EH (cell line): ENCODE results near the gene CAPN10.
"Not testable (repeated sequence)": the region's sequence is repeated elsewhere in the genome, so short reads cannot be mapped to it uniquely, and the experiment has no call there.

ENCODE experiments used
- DNase-seq: peaks from one replicate; pipeline ENCODE4 v3.0.0-alpha.2; 2015; ENCODE audit warnings: low read depth

CAPN10 gene

DNA sequence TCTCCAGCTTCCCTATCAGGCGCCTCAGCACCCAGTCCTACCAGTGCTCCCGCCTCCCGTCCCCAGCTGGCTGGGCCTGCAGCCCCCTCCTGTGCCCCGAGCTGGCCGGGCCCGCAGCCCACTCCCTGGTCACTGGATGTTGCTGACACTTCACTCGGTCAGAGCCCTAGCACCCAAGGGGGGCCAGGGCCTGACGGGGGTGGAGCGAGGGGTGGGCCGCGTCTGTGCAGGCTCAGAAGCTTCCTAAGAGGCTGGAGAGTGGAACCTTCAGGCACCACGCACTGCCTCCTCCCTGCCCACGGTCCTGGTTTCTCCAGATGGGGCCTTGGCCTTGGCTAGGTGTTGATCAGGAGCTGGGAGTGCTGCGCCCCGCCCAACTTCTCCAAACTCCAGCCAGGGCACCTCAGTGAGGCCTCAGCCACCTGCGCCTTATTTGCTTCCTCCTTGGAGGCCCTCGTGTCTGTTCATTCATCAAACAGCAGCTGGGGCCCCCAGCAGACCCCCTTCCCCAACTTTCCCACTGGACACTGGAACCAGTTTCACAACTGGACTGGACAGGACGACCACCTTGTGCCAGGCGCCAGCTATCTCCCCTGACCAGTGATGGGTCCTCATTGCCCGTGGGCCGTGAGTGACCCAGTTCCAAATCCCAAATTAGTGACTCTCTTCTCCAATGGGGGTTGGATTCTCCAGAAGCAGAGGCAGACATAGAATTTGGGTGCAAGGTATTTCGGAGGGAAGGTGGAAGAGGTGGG lies 16.7 kb downstream of the CAPN10 start:
- no peak for DNase-seq

- DNase-seq: no peak
Measured at GRCh38 chr2:240603846-240604245, 17.3 kb downstream of the CAPN10 start.

GRCh38 chr2:240604291-240604938 lies 17.9 kb downstream of the CAPN10 start:
- peak; percentile 62 for DNase-seq

GRCh38 chr2:240604939-240605716 lies 18.6 kb downstream of the CAPN10 start:
- no peak for DNase-seq

DNA sequence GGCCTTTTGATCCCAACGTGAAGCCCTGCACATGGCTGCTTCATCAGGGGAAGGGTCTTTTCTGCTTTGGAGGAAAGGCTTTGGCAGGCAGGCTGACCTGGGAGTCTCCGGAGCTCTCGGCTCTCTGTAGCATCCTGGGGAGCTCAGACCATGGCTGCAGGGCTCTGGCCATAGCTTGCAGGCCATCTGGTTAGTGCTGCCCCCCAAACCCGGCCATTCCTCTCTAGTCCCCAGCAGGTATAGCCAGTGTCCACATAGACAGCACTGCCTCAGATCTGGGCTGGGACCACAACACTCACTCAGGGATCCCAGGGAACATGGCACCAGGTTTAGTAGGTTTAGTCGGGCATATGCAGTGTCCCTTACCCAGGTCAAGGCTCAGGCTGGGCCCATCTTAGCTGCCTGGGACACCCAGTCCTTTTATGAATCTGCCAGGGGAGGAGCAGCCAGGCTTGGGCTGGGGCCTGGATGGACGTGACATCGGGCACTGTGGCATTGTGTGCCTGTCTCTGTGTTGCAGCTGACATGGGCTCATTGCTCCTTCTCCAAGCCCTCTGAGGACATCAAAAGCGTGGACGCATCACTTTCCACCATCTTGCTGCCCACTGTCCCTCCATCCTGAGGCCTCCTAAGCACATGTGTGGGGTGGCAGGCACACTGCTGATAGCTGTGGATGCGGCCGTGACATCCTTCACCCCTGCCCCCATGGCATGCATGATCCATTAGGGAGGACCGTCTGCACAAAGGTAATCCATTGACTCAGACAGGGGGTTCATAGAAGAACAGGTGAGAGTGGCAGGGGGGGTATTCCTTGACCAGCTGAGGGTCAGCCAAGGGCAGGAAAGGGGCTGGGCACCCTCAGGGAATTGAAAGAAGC lies 19.6 kb downstream of the CAPN10 start:
- no peak for DNase-seq

DNA sequence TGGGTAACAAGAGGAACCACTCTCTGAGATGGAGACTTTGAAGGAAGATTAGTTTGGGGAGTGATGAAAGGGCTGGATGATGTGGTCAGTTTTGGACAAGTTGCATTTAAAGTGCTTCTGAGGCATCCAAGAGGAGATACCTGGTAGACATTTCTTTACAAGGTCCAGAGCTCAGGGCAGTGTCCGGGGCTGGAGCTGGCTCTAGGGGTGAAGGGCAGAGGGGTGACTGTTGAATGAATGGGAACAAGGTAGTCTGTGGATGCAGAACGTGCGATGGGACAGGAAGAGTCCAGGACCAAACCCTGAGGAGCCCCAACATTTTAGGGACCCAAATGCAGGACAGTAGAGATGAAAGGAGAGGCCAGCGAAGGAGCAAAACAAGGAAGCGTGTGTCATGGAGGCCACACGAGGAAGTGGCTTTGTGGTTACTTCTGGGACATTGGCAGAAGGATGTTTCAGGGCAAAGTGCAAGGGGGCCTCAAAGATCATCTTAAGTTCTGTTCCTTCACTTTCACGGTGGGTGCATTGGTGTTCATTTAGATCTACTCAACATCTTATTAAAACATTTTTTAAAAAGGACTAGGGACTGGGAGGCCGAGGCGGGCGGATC lies 25.2 kb downstream of the CAPN10 start:
- DNase-seq: no peak

DNA sequence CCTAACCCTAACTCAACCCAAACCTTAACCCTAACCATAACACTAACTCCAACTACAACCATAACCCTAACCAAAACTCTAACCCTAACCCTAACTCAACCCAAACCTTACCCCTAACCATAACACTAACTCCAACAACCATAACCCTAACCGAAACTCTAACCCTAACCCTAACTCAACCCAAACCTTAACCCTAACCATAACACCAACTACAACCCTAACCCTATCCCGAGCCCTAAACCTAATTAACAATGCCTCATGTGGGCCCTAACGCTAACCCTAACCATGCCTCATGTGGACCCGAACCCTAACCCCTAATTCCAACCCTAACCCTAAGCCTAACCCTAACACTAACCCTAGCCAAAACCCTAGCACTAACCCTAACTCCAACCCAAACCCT lies 27.2 kb downstream of the CAPN10 start:
- DNase-seq: no peak

DNA sequence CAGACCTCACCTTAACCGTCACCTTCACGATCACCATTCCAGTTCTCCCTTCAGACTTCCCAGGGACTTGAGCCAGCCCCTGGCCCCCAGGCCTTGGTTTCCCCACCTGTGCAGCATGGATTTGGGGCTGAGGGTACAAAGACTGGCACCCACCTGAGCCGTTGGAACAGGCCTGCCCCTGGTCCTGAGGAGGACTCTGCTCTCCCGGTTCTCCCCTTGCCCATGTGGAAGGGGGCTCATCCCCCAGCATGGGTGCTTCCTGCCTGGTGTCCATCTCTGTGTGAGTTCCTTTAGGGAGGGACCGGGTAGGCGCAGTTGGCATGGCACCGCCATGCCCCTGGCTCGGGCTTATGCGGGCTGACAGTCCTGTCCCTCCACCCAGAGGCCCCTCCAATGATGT lies 27.9 kb downstream of the CAPN10 start:
- no peak for DNase-seq

GRCh38 chr2:240615396-240615795 lies 28.9 kb downstream of the CAPN10 start:
- no peak for DNase-seq

DNA sequence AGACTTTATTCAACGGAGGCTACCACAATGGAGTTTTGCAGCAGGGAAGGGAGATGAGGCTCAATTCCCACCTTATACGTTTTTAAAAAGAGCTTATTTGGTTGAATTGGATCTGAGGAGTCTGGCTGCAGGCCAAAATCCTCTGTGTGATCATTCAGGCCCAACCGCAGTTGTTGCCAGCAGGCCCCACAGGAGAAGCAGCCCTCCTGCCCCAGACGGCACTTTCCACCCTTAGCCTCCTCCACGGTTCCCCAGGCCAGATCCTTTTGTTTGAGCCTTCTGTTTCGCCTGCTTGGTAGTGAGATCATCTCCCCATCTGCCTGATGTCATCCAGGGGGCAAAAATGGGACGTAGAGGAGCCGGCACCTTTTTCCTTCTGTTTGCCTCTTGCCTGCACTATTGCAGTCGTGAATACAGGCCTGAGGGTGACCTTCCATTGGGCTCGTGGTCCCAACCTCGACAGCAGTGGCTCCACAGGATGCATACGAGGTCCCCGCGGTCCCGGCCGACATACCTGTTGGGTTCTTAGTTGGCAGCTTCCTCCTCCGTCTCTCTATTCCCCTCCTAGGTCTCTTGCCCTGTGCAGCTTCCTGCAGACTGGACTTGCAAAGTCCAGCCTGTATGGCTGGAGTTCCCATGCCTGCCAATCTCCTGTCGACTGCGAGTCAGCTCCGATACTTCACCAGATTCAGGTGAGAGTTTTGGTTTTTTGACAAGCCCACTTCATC lies 29.4 kb downstream of the CAPN10 start:
- DNase-seq: no peak

- not testable (repeated sequence) for DNase-seq
Measured at GRCh38 chr2:240616860-240617666, 30.5 kb downstream of the CAPN10 start.

- DNase-seq: no peak
Measured at GRCh38 chr2:240618776-240619175, 32.2 kb downstream of the CAPN10 start.

DNA sequence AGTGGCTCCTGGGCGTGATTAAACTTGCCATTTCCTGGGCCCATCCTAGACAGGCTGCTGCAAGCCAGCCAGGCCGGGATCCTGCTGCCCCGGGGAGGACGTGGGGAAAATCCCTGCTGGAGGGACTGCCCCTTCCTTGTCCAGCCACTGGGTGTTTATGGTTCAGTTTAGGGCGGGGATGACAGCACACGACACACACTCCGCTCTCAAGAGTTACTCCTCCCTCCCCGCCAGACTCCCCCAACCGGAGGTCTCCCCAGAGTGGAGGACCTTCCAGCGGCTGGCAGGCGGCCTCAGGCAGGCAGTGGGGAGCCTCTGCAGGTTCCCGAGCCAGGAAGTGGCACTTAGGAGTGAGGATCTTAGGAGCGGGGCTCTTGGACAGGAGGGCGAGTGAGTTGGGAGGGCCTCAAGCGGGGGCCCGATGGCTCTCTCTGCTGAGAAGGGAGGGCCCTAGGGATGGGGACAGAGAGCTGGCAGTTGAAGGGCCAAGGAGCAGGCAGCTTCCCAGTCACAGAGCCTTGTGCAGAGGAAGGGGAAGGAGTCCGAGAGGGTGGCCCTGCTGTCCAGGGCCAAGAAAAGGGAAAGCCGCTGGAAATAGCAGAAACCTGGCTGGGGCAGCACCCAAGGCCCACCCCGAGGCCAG lies 33.1 kb downstream of the CAPN10 start:
- DNase-seq: no peak

- DNase-seq: no peak
Measured at GRCh38 chr2:240620149-240620731, 33.7 kb downstream of the CAPN10 start.

DNA sequence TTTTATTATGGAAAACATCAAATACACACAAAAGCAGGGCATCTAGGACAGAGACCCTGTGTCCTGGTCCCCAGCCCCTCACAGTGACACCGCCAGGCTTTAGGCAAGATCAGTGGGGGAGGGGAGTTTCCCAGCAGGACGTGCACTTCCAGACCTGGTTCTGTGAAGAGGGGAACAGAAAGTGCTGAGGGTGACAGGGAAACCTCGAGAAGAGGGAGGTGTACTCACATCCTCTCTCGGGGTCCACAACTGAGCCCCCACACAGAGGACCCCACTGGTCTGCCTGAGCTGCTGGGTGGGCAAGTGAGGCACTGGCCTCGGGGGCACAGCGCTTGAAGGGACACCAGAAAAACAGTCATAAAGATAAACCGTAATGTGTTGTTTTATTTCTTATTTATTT lies 34.3 kb downstream of the CAPN10 start:
- DNase-seq: no peak

DNA sequence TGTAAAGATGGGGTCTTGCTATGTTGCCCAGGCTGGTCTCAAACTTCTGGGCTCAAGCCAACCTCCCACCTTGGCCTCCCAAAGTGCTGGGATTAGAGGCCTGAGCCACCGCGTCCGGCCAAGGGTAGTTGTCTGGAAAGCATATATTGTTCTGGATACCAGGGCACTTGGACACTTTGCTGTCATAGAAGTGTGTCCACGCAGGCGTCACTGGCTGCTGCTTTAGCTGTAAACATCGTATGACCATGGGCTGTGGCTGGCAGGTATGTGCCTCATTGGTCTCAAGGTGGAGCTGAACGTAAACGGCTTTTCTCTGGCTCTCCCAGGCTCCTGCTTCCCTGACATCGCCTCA lies 35.5 kb downstream of the CAPN10 start:
- DNase-seq: no peak

- DNase-seq: no peak
Measured at GRCh38 chr2:240622531-240623235, 36.1 kb downstream of the CAPN10 start.

DNA sequence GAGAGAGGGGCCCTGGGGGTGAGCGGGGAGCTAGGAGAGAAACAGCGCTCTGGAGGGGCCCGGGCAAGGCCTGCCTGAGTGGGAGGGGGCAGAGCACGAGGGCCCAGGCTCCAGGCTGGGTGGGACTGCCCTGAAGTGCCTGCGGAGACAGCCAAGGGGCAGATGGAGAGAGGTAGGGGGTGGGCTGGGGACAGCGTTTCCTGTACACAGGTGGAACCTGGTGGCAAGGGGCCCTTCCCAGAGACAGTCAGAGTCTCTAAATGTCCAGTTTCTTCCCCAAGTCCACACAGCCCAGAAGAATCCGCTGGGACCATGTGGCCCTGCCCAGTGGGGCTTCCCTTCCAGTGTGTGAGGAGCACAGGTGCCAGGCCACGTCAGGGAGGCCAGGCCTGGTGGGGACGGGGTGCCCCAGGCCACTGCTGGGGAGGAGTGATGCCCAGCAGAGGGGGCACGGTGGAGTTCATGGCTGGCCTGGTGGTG lies 37.0 kb downstream of the CAPN10 start:
- DNase-seq: no peak
